CD14-positive monocyte (primary cell): ENCODE measurements around the gene ZGRF1. TPM values are rescaled to one million over a fixed set of nuclear protein-coding genes. Genes with fewer than 3 reads are reported as not detected.

ENCODE experiments used
- DNase-seq, 3 donors: peaks; one replicate each; pipeline ENCODE4 v3.0.0-alpha.2; 2011 to 2022
- H2AFZ ChIP-seq: 2 replicates; pipeline ENCODE4 v1.6.0; 2012; ENCODE audit warnings: mild to moderate bottlenecking, low read depth, low read length, inconsistent platforms; ENCODE audit not compliant: insufficient read depth, poor library complexity, severe bottlenecking
- H3K27ac ChIP-seq, 2 donors: 1 replicate in 1 of 2; 2 replicates in 1 of 2; pipeline ENCODE4 v1.5.1; 2012 to 2013; ENCODE audit warnings: low read length in 2 of 2, control low read depth in 1 of 2, inconsistent platforms in 1 of 2, low read depth in 1 of 2, mild to moderate bottlenecking in 1 of 2
- H3K27me3 ChIP-seq, 2 donors: one replicate each; pipeline versions ENCODE4 v1.6.0 to v1.6.1; 2011 to 2013; ENCODE audit warnings: low read length in 2 of 2; ENCODE audit not compliant: control insufficient read depth in 2 of 2, insufficient read depth in 2 of 2
- H3K36me3 ChIP-seq, 2 donors: replicated peaks in 1 of 2; 1 replicate in 1 of 2; 2 replicates in 1 of 2; pipeline versions ENCODE4 v1.5.1 to v1.6.1; 2012 to 2013; ENCODE audit warnings: low read length in 2 of 2, control low read depth in 1 of 2, inconsistent platforms in 1 of 2, mild to moderate bottlenecking in 1 of 2; ENCODE audit not compliant: insufficient read depth in 2 of 2, control insufficient read depth in 1 of 2
- H3K4me1 ChIP-seq, 2 donors: 1 replicate in 1 of 2; 2 replicates in 1 of 2; pipeline versions ENCODE4 v1.5.1 to v1.6.1; 2012 to 2013; ENCODE audit warnings: low read length in 2 of 2, control low read depth in 1 of 2, inconsistent platforms in 1 of 2, mild to moderate bottlenecking in 1 of 2, moderate library complexity in 1 of 2; ENCODE audit not compliant: insufficient read depth in 2 of 2, control insufficient read depth in 1 of 2
- H3K4me2 ChIP-seq: replicated peaks from 2 replicates; pipeline ENCODE3; 2012; ENCODE audit warnings: low read length, moderate library complexity, mild to moderate bottlenecking; ENCODE audit not compliant: poor library complexity, severe bottlenecking; ENCODE audit errors: extremely low read depth
- H3K4me3 ChIP-seq, 3 experiments: fragments of 200-600 bp in 1 of 3; sonication (generic) in 1 of 3; replicated peaks in 1 of 3; 1 replicate in 2 of 3; 2 replicates in 1 of 3; pipeline ENCODE4 v1.5.1; 2011 to 2013; ENCODE audit warnings: low read length in 3 of 3, mild to moderate bottlenecking in 3 of 3, control low read depth in 2 of 3, low read depth in 2 of 3, inconsistent platforms in 1 of 3, moderate library complexity in 1 of 3
- H3K79me2 ChIP-seq: 2 replicates; pipeline ENCODE4 v1.6.0; 2012; ENCODE audit warnings: mild to moderate bottlenecking, control low read depth, inconsistent platforms, low read length, moderate library complexity; ENCODE audit not compliant: insufficient read depth
- H3K9ac ChIP-seq: 2 replicates; pipeline ENCODE4 v1.6.0; 2017; ENCODE audit warnings: low read length, mild to moderate bottlenecking; ENCODE audit not compliant: insufficient read depth, poor library complexity, severe bottlenecking
- H3K9me3 ChIP-seq, 2 donors: replicated peaks in 1 of 2; 1 replicate in 1 of 2; 2 replicates in 1 of 2; pipeline versions ENCODE4 v1.5.1 to v1.6.1; 2012 to 2013; ENCODE audit warnings: low read length in 2 of 2, control low read depth in 1 of 2; ENCODE audit not compliant: control insufficient read depth in 1 of 2, insufficient read depth in 1 of 2
- H4K20me1 ChIP-seq: 2 replicates; pipeline ENCODE4 v1.6.0; 2012; ENCODE audit warnings: mild to moderate bottlenecking, low read length, control low read depth, moderate library complexity; ENCODE audit not compliant: insufficient read depth
- H3K27ac Mint-ChIP-seq, 7 donors: one replicate each; pipeline ENCODE4 v1.8.0; 2020; ENCODE audit warnings: mild to moderate bottlenecking in 7 of 7, mixed read lengths in 7 of 7, moderate library complexity in 6 of 7, inconsistent platforms in 2 of 7
- H3K27me3 Mint-ChIP-seq, 3 donors: one replicate each; pipeline ENCODE4 v1.8.0; 2021 to 2022; ENCODE audit warnings: low read depth in 3 of 3, mild to moderate bottlenecking in 3 of 3, mixed read lengths in 3 of 3, moderate library complexity in 3 of 3, inconsistent platforms in 1 of 3
- H3K36me3 Mint-ChIP-seq, 2 donors: one replicate each; pipeline ENCODE4 v1.8.0; 2020; ENCODE audit warnings: mixed read lengths in 2 of 2, inconsistent platforms in 1 of 2, mild to moderate bottlenecking in 1 of 2
- H3K4me1 Mint-ChIP-seq: one replicate; pipeline ENCODE4 v1.8.0; 2020; ENCODE audit warnings: mild to moderate bottlenecking, mixed read lengths
- H3K4me3 Mint-ChIP-seq, 2 donors: one replicate each; pipeline ENCODE4 v1.8.0; 2020; ENCODE audit warnings: mild to moderate bottlenecking in 2 of 2, mixed read lengths in 2 of 2, moderate library complexity in 1 of 2
- H3K9me3 Mint-ChIP-seq, 7 donors: one replicate each; pipeline ENCODE4 v1.8.0; 2020 to 2022; ENCODE audit warnings: mixed read lengths in 7 of 7, mild to moderate bottlenecking in 6 of 7, moderate library complexity in 6 of 7, inconsistent platforms in 2 of 7
- CTCF ChIP-seq: fragments of 200-600 bp; IDR thresholded peaks from one replicate; pipeline ENCODE4 v1.8.0; 2022; ENCODE audit warnings: antibody characterized with exemption, mild to moderate bottlenecking
- WGBS: methylation state at CpG from one replicate; pipeline ENCODE4 v1.1.5; 2013; ENCODE audit warnings: missing lambda C conversion rate; ENCODE audit not compliant: insufficient coverage; 5-methylcytosine and 5-hydroxymethylcytosine counted together
- intact Hi-C, 2 donors: fragments of 100-400 bp; cut with micrococcal nuclease; formaldehyde crosslinking; loops; one replicate each; pipeline versions ENCODE4 v1.15.0 to v1.15.1; 2023
- polyA plus RNA-seq, 3 donors: library from polyadenylated mRNA; depleted of rRNA in 1 of 3; unstranded in 2 of 3; stranded (reverse) in 1 of 3; fragments of 300-500 nt in 2 of 3; fragments of >200 nt in 1 of 3; fragmentation: Illumina TruSeq in 2 of 3; gene quantifications; 1 replicate in 2 of 3; 2 replicates in 1 of 3; pipeline ENCODE4 v1.2.3, GENCODE V29; 2012 to 2021

Gene ZGRF1
- polyA plus RNA-seq, 3 donors, result 0.81 to 2.9 (median 0.81) TPM

- TF ChIP-seq CTCF, result no peak
- Mint-ChIP-seq H3K4me1 (peaks cover 29% of the 10 kb centered on the region), H3K27ac (no peak overlapping the region), H3K9me3 (peaks cover 0 to 19% (median 11%) of the 10 kb centered on the region in 7 donors), H3K27me3 (peaks cover 62 to 70% (median 68%) of the 10 kb centered on the region in 3 donors), H3K36me3 (peaks cover 0 to 9% of the 10 kb centered on the region in 2 donors), H3K4me3 (peak overlapping the region in 1 of 2 donors; percentile 73)
- no peak for DNase-seq
- no peak overlapping the region for H3K27ac ChIP-seq
- WGBS, result no CpG with 5 or more reads among the region's 1 CpG
- H2AFZ ChIP-seq, result no peak overlapping the region
- H3K4me2 ChIP-seq, result no peak overlapping the region
- peaks cover 0 to 7% of the 10 kb centered on the region in 2 donors for H3K9me3 ChIP-seq
- intact Hi-C loops, result no loop called here
- no peak overlapping the region for H3K4me3 ChIP-seq
- peaks cover 18 to 22% of the 10 kb centered on the region in 2 donors for H3K4me1 ChIP-seq
- no peaks in the 10 kb centered on the region for H3K79me2 ChIP-seq
- no peaks in the 10 kb centered on the region for H3K36me3 ChIP-seq
- H3K9ac ChIP-seq, result no peak overlapping the region
- no peaks in the 10 kb centered on the region for H4K20me1 ChIP-seq
- peaks cover 46 to 59% of the 10 kb centered on the region in 2 donors for H3K27me3 ChIP-seq
These were observed 110.6 kb downstream of the ZGRF1 start for GRCh38 chr4:112526061-112526460.

- H3K27me3 Mint-ChIP-seq, result peaks cover 81 to 87% (median 83%) of the 10 kb centered on the region in 3 donors
These were observed 112.8 kb downstream of the ZGRF1 start for GRCh38 chr4:112523764-112524505.

More at GRCh38 chr4:112523764-112524505, 112.8 kb downstream of the ZGRF1 start:
- no peak overlapping the region for H3K27ac Mint-ChIP-seq
- peaks cover 0 to 14% of the 10 kb centered on the region in 2 donors for H3K36me3 Mint-ChIP-seq
- Histone ChIP-seq H3K4me1 (peaks cover 22 to 25% of the 10 kb centered on the region in 2 donors), H3K9ac (no peak overlapping the region), H3K9me3 (peaks cover 0 to 21% of the 10 kb centered on the region in 2 donors), H3K27ac (no peak overlapping the region), H3K27me3 (peaks cover 65 to 81% of the 10 kb centered on the region in 2 donors), H3K36me3 (no peaks in the 10 kb centered on the region), H3K79me2 (no peaks in the 10 kb centered on the region), H4K20me1 (no peaks in the 10 kb centered on the region), H3K4me2 (peak overlapping the region; percentile 92), H2AFZ (peak overlapping the region; percentile 74), H3K4me3 (peak overlapping the region; percentile 47 to 82 (median 65))
- DNase-seq, result peak; percentile 33 to 57 (median 42)
- H3K9me3 Mint-ChIP-seq, result peaks cover 0 to 30% (median 18%) of the 10 kb centered on the region in 7 donors
- 0% methylated on average over 37 of the region's 46 CpGs for WGBS
- peak overlapping the region; percentile 85 to 99 for H3K4me3 Mint-ChIP-seq
- H3K4me1 Mint-ChIP-seq, result peaks cover 44% of the 10 kb centered on the region
- intact Hi-C loops, result loop anchor here (5.0 kb wide), 1 partner anchor 197 kb away; no protein-coding TSS in a partner anchor
- TF ChIP-seq CTCF, result peak; percentile 94
